Hepatocyte (in vitro differentiated cells): Measurements from ENCODE around the gene ZBTB7C.

ENCODE experiments used
- CTCF ChIP-seq: fragments of 200-600 bp; sonication (generic); IDR thresholded peaks from 2 replicates; pipeline ENCODE4 v1.5.1; 2016; ENCODE audit warnings: antibody characterized with exemption, mild to moderate bottlenecking; ENCODE audit not compliant: poor library complexity
- EZH2 ChIP-seq: fragments of 200-600 bp; sonication (generic); IDR thresholded peaks from 2 replicates; pipeline ENCODE4 v1.6.1; 2016; ENCODE audit warnings: antibody characterized with exemption, mild to moderate bottlenecking, borderline replicate concordance
- EZH2phosphoT487 ChIP-seq: fragments of 200-600 bp; sonication (generic); IDR thresholded peaks from one replicate; pipeline ENCODE4 v1.6.1; 2018; ENCODE audit warnings: antibody characterized with exemption, mild to moderate bottlenecking, low read depth, moderate library complexity; ENCODE audit not compliant: unreplicated experiment, severe bottlenecking

DNA sequence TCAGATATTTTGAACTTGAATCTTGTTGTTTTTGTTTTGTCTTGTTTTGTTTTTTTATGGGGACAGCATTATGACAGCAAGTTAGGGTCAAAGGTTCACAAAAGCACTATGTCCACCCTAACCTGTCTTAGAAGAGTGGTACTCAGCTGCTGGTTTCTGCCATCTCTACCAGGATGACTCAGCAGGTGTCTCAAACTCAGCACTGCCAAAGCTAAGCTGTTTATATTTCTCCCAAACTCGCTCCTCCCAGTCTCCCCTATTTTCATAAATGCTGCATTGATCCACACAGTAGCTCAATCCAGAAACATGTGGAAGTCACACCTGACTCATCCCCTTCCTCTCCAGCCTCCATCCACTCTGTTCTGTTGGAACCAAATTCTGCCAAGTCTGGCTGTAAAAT is 134.9 kb downstream of the ZBTB7C start:
- no peak for TF ChIP-seq CTCF
- no peak for TF ChIP-seq EZH2phosphoT487
- no peak for TF ChIP-seq EZH2
